GM12878 (cell line): ENCODE measurements around the gene ARID5B. TPM values are rescaled to one million over a fixed set of nuclear protein-coding genes. Genes with fewer than 3 reads are reported as not detected.
A peak's percentile ranks its signal among the peaks of the same experiment; 100 is the strongest.

Experiments used
- NFYB ChIP-seq: IDR thresholded peaks from 2 replicates; pipeline ENCODE4 v1.6.1; 2011; ENCODE audit warnings: low read depth, mild to moderate bottlenecking, low read length, improper control_type of control experiment, moderate library complexity; ENCODE audit not compliant: insufficient read depth
- NR2C2 ChIP-seq: IDR thresholded peaks from 2 replicates; pipeline ENCODE4 v1.6.1; 2011; ENCODE audit warnings: borderline replicate concordance, low read depth; ENCODE audit not compliant: control insufficient read depth, insufficient read length
- POLR2A ChIP-seq: IDR thresholded peaks from 2 replicates; pipeline ENCODE4 v1.6.1; 2011; ENCODE audit warnings: low read depth, mild to moderate bottlenecking, low read length
- SIX5 ChIP-seq: IDR thresholded peaks from 2 replicates; pipeline ENCODE4 v1.6.1; 2011; ENCODE audit warnings: mild to moderate bottlenecking, low read depth, low read length, moderate library complexity; ENCODE audit not compliant: severe bottlenecking
- ZNF622 ChIP-seq: fragments of 450-650 bp; IDR thresholded peaks from 2 replicates; pipeline ENCODE4 v1.6.1; 2017; ENCODE audit warnings: mild to moderate bottlenecking, inconsistent platforms
- polyA plus RNA-seq, 11 experiments: library from polyadenylated mRNA; depleted of rRNA in 4 of 11; unstranded in 6 of 11; stranded (reverse) in 5 of 11; fragments of >200 nt; fragmentation: Nextera tagmentation in 4 of 11; fragmentation: Illumina TruSeq in 1 of 11; extraction: Ambion mirVana in 4 of 11; extraction: Trizol in 1 of 11; gene quantifications; 1 replicate in 1 of 11; 2 replicates in 10 of 11; pipeline versions ENCODE4 v1.2.1 to v1.2.3, GENCODE V29; 2011 to 2016; ENCODE audit warnings: inconsistent platforms in 2 of 11, missing spikeins in 2 of 11, low read depth in 1 of 11
- total RNA-seq, 4 experiments: library from RNA; depleted of rRNA in 3 of 4; stranded (reverse); fragments of >200 nt in 3 of 4; fragmentation: Illumina TruSeq in 1 of 4; extraction: Trizol in 1 of 4; gene quantifications; 2 replicates each; pipeline versions ENCODE4 v1.2.1 to v1.2.3, GENCODE V29; 2013 to 2021
- TF ChIP-seq, protein P1 (sequence below): fragments of 450-650 bp; IDR thresholded peaks from 2 replicates; pipeline ENCODE4 v1.6.1; 2017; ENCODE audit warnings: mild to moderate bottlenecking, moderate library complexity
- TF ChIP-seq, protein P2 (sequence below): IDR thresholded peaks from 2 replicates; pipeline ENCODE4 v1.6.1; 2012; ENCODE audit warnings: low read depth, low read length, improper control_type of control experiment
- TF ChIP-seq, protein P3 (sequence below): fragments of 450-650 bp; IDR thresholded peaks from 2 replicates; pipeline ENCODE4 v1.6.1; 2018; ENCODE audit warnings: borderline replicate concordance, mild to moderate bottlenecking; ENCODE audit not compliant: partially characterized antibody
- TF ChIP-seq, protein P4 (sequence below): fragments of 450-650 bp; IDR thresholded peaks from 2 replicates; pipeline ENCODE4 v1.6.1; 2017; ENCODE audit warnings: low read depth, mild to moderate bottlenecking, moderate library complexity

Gene ARID5B
- total and polyA plus RNA-seq, 10 of the 15 experiments (the other 5 are each of a cell fraction or from before 2014, with no cell fraction given): 2.7 to 8.5 (median 6.1) TPM

DNA sequence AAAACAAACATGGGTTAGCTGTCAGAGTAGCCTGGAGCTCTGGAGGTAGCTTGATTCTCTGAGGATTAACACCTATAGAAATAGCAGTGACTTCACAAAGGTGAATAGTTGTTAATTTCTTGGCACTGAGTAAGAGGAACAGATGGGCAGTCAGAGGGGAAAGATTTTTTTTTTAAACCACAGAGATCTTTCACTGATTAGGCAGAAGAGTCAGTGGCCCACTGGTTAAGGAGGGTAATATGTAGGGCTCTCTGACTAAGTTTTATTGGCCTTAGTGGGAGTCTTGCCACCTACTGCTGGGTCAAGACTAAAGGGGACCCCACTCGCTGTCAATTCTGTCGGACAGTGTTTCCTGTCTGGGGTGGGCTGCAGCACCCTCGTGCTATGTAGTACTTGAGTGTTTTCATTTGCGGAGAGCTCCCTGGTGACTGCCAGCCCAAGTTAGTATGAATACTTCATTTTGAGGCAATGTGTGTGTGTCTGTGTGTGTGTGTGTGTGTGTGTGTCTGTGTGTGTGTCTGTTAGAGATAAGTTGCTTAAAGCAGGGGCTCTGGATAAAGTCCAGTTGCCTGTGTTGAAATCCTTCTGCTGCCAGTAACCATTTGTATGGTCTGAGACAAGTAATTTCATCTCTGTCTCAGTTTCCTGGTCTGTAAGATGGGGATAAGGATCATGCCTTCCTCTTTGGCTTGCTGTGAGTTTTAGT lies 145.2 kb downstream of the ARID5B start (continued):
- TF ChIP-seq, protein P1, sequence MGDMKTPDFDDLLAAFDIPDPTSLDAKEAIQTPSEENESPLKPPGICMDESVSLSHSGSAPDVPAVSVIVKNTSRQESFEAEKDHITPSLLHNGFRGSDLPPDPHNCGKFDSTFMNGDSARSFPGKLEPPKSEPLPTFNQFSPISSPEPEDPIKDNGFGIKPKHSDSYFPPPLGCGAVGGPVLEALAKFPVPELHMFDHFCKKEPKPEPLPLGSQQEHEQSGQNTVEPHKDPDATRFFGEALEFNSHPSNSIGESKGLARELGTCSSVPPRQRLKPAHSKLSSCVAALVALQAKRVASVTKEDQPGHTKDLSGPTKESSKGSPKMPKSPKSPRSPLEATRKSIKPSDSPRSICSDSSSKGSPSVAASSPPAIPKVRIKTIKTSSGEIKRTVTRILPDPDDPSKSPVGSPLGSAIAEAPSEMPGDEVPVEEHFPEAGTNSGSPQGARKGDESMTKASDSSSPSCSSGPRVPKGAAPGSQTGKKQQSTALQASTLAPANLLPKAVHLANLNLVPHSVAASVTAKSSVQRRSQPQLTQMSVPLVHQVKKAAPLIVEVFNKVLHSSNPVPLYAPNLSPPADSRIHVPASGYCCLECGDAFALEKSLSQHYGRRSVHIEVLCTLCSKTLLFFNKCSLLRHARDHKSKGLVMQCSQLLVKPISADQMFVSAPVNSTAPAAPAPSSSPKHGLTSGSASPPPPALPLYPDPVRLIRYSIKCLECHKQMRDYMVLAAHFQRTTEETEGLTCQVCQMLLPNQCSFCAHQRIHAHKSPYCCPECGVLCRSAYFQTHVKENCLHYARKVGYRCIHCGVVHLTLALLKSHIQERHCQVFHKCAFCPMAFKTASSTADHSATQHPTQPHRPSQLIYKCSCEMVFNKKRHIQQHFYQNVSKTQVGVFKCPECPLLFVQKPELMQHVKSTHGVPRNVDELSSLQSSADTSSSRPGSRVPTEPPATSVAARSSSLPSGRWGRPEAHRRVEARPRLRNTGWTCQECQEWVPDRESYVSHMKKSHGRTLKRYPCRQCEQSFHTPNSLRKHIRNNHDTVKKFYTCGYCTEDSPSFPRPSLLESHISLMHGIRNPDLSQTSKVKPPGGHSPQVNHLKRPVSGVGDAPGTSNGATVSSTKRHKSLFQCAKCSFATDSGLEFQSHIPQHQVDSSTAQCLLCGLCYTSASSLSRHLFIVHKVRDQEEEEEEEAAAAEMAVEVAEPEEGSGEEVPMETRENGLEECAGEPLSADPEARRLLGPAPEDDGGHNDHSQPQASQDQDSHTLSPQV: no peak
- peak; percentile 33; the same call in 1 of the 2 replicates for TF ChIP-seq POLR2A
- TF ChIP-seq SIX5: no peak
- TF ChIP-seq ZNF622: no peak
- TF ChIP-seq, protein P2, sequence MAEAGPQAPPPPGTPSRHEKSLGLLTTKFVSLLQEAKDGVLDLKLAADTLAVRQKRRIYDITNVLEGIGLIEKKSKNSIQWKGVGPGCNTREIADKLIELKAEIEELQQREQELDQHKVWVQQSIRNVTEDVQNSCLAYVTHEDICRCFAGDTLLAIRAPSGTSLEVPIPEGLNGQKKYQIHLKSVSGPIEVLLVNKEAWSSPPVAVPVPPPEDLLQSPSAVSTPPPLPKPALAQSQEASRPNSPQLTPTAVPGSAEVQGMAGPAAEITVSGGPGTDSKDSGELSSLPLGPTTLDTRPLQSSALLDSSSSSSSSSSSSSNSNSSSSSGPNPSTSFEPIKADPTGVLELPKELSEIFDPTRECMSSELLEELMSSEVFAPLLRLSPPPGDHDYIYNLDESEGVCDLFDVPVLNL: no peak
- TF ChIP-seq NFYB: no peak
- TF ChIP-seq, protein P3, sequence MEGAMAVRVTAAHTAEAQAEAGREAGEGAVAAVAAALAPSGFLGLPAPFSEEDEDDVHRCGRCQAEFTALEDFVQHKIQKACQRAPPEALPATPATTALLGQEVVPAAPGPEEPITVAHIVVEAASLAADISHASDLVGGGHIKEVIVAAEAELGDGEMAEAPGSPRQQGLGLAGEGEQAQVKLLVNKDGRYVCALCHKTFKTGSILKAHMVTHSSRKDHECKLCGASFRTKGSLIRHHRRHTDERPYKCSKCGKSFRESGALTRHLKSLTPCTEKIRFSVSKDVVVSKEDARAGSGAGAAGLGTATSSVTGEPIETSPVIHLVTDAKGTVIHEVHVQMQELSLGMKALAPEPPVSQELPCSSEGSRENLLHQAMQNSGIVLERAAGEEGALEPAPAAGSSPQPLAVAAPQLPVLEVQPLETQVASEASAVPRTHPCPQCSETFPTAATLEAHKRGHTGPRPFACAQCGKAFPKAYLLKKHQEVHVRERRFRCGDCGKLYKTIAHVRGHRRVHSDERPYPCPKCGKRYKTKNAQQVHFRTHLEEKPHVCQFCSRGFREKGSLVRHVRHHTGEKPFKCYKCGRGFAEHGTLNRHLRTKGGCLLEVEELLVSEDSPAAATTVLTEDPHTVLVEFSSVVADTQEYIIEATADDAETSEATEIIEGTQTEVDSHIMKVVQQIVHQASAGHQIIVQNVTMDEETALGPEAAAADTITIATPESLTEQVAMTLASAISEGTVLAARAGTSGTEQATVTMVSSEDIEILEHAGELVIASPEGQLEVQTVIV: no peak
- TF ChIP-seq, protein P4, sequence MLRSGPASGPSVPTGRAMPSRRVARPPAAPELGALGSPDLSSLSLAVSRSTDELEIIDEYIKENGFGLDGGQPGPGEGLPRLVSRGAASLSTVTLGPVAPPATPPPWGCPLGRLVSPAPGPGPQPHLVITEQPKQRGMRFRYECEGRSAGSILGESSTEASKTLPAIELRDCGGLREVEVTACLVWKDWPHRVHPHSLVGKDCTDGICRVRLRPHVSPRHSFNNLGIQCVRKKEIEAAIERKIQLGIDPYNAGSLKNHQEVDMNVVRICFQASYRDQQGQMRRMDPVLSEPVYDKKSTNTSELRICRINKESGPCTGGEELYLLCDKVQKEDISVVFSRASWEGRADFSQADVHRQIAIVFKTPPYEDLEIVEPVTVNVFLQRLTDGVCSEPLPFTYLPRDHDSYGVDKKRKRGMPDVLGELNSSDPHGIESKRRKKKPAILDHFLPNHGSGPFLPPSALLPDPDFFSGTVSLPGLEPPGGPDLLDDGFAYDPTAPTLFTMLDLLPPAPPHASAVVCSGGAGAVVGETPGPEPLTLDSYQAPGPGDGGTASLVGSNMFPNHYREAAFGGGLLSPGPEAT: no peak
- TF ChIP-seq NR2C2: no peak
- TF ChIP-seq, all 136 proteins: peak for 17
